HG03064 (cell line): ENCODE measurements around the gene POLR1D.

Source experiments
- ATAC-seq: cut with Tn5 transposase; IDR thresholded peaks from one replicate; pipeline ENCODE4 v1.9.1; 2021; ENCODE audit warnings: low read depth; ENCODE audit not compliant: unreplicated experiment

The POLR1D gene, protein sequence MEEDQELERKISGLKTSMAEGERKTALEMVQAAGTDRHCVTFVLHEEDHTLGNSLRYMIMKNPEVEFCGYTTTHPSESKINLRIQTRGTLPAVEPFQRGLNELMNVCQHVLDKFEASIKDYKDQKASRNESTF

DNA sequence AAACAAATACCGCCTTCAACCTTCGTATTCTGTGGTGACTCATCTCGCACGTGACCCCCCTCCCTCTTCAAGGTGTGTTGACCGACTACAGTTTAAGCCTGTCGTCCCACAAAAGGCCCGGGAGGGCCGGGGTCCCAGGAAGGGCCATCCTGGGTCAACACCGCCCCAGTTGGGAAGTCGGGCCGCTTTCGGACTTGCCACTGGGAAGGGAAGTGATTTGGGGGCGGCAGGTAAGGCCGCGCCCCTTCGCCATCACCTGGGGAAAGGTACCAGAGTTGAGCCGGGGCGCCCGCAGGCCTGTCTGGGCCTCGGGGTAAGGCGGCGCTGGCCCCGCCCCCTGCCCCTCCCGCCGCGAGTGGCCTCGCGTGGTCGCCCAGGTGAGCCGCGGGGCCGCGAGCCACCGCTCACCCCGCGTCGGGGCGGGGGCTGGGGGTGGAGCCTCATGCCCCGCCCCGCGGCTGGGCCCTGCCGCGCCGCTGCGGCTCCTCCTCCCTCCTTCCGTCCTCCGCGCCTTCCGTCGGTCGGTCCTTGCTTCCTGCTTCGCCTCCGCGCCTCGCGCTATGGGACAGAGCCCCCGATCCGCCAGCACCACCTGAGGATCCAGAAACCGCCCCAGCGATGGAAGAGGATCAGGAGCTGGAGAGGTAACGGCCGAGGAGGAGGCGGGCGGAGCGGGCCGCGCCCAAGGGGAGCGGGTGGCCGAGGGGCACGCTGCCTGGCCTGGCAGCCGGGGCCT, at the start of gene POLR1D:
TSS of gene POLR1D (plus strand) at position 527 of the 736 bp plus-strand sequence. CDS start at position 619, 92 bp downstream.
- peak; percentile 54 for ATAC-seq

DNA sequence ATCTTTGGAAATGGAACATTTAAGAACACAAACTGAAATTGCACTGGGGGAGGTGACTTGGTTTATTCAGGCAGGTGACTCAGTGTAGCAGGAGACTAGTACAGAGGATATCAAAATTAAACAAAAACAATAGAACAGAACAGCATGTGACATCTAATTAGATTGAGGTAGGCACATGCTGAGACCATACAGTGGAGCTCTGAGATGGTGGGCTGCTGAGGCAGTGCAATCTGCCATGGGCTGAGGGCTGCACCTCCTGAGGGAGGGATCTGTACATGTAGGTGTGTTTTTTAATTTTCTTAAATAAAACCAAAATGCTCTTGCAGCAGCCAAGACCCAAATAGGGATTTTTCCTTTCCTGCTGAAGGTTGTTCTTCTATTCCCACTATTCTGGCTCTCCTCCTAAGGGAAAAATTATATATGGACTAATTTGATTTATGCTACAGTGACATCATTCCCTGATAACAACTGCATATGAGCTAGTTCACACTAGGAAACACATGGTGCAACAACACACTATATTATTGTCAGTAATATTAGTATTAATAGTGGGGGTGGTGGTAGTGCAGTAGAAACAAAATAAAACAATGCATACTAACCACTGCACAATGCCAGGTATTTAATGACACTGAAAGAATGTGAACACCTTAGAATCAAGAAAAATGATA, 49.3 kb upstream of the POLR1D start:
- no peak for ATAC-seq

DNA sequence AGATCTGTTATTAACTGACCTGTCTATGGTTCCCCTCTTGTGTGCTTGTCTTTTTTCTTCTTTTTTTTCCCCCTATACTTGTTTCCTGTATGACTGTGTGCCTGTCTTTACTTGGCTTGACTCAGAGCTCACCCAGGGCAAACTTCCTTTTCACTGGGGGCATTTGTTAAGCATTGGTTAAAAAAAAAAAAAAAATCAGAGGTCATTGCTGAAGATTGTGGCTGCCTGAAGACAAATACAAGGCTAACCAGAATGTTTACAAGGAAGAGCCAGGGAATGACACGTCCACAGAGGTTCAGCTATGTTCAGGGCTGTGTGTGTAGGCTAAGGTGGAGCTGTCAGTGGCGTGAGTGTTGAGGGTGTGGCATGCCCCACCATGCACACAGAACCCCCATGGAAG, 48.4 kb upstream of the POLR1D start:
- no peak for ATAC-seq

DNA sequence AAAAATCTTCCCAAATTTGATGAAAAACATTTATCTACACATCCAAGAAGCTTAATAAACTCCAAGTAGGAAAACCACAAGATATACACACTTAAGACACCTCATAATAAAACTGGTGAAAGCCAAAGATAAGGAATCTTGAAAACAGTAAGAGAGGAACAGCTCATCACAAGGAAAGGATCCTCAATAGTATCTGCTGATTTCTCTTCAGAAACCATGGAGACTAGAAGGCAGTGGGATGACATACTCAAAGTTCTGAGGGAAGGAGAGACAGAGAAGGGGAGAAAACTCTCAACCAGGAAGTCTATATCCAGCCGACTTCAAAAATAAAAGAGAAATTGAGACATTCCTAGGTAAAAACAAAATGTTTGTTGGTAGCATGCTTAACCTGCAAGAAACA, 47.0 kb upstream of the POLR1D start:
- ATAC-seq = no peak

DNA sequence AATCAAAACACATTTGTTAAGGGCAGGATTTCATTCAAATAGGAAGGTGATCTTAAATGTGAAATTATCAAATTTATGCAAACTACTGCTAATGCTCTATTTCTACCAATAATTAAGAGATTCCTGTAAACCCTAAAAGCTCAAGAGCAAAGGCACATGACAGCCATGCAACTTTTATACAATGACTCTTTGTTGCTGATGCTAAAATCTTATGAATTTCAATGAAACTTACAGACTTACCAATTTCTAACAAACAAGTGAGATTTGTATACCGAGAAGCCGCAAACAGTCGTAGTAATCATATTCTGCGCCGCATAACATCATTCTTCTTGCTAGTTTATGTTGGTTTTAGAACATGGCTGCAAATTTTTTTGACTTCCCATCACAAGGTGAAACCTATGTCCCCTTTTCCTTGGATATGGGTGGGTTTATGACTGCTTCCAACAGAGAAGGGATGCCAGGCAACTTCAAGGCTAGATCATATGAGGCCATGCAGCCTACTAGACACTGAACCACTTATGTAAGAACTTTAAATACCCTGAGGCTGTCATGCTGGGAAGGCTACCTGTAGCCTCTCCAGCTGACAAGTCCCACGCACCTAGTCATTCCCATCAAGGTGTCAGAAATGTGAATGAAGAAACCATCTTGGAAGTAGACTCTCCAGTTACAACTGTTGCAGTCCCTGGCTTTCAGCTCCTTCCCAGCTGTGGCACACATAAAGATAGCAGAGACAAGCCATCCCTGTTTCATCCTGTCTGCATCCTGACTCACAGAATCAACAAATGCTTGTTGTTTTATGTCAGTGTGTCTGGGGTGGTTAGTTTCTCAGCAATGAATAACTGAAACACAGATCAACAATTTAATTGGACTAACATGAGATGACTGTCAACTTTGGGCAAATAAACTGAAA, 43.3 kb upstream of the POLR1D start:
- no peak for ATAC-seq

DNA sequence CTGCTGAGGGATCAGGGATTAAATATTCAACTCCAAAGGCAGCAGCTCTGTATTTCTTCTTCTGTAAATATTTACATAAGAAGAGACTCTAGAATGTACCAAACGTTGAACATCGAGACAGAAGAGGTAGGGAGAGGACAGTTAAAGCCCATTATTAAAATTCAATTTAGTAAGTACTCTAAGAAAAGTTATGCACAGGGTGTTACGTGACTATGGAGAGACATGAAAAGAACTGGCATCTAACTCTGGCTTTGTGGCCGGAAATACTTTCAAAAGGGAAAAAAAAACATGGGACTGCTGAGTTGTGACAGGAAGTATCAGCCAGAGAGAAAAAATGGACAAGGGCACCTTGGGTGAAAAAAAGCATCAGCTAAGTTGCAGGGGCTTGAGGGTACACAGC, 38.0 kb upstream of the POLR1D start:
- ATAC-seq = no peak

- ATAC-seq = no peak
Observed at GRCh38 chr13:27587095-27587746, 34.5 kb upstream of the POLR1D start.

- no peak for ATAC-seq
Observed at GRCh38 chr13:27588405-27588804, 33.3 kb upstream of the POLR1D start.

DNA sequence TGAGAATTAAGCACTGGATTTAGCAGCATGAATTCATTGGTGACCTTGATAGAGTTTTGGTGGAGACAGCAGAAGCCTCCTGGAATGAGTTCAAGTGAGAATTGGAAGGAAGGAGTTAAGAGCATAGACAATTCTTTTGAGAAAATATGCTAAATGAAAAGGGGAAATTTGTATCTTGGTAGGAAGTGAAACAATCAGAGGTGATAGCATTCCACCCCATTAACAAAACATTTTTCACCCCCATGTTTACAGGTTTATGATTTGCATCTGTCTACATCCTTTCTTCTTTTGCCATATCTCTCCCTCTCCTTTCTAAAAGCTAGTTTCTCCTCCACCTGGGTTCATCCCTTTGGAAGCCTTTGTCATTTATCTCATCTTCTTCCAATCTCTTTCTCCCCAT, 28.8 kb upstream of the POLR1D start:
- ATAC-seq = no peak

- no peak for ATAC-seq
Observed at GRCh38 chr13:27593267-27593666, 28.4 kb upstream of the POLR1D start.

GRCh38 chr13:27595055-27595811, 26.5 kb upstream of the POLR1D start:
- no peak for ATAC-seq

DNA sequence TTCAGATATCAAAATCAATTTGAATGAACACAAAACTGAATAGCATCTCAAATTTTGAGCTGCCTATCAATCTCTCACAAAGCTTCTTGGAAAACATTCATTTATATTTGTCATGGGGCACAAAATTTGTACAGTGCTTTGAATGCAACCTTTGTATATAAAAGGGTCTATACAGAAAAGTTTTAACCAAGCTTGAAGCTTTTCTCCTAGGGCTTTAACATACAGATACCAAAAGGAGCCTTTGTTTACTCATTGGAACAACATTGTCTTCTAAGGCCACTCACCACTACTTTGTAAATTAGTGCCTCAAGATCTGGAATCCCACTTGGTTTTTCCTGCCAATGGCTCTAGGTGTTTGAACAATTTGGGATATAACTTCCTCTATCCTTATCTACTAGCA, 22.6 kb upstream of the POLR1D start:
- ATAC-seq = no peak

DNA sequence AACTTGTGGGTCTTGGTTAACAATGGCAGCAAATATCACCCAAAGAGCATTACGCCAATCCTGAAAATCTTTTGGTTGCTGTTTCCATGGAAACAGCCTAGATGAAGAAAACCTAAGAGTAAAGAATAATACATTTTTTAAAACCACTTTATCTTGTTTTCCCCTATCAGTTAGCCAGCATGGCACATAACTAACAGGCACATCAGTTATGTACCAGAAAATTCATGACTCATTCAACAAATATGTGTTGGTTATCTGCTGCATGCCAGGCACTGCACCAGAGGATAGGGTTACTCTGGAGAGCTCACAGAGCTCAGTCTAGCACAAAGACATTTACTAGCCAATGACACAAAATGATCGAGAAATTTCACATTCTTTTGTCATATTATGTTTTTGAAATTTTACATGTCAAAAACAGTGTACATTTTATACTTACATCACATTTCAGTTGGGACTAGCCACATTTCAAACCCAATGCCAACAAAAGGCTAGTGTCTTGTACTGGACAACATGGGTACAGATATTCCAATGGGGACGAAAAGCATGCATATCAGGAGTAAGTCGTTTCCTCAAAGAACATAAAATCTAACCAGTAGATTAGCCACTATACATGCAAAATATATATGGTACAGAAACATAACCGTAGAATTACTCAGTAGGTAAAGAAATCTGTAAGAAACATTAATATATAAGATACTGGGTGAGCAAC, 21.7 kb upstream of the POLR1D start:
- ATAC-seq = no peak

DNA sequence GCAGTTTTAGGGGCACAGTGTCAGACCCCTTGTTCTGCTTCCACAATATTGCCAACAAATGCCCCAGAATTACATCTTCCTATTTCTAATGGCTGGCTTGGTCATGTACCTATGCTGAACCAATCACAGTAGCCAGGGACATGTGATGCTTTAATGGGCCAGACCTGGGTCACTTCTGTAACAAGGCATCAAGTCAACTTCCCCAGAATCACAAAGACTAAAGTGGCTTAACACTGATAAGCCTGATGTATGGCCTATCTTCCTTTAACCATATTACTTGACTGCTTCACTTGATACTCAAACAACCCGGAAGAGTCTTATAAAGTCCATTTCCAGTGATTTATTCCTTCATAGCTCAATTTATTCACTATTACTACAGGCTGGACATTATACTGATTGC, 21.0 kb upstream of the POLR1D start:
- no peak for ATAC-seq

DNA sequence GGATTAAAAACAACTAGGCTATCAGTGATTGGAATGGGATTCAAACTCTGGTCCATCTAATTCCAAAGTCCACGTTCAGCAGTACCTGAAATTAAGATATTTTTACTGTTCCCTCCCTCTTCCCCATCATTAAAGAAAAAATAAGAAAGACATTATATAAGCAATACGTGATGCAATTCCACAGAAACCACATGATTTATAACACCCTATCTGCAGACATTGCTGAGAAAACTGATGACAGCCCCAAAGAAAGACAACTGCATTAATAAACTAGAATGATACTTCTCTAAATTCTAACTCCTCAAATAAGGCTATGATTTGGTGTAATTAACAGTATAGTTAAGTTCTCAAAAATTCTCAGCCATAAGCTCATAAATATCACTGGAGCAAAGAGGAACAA, 20.5 kb upstream of the POLR1D start:
- ATAC-seq = no peak

- no peak for ATAC-seq
Observed at GRCh38 chr13:27601803-27602202, 19.9 kb upstream of the POLR1D start.

DNA sequence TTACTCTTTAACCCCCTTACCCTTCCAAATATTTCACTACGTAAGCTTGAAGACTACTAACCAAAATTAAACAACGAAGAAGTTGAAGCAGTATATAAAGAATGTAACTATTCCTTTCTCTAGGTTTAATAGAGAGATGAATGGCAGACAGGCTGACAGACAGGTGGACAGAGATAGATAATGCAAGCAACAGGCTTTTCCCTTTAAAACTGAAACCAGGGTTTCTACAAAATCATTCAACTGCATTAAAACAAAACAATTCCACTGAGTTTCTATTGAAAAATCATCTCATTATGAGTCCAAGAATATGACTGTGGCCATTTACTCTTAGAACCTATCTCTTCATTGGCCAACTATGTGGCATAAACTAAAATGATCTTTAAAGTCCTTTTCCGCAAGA, 16.6 kb upstream of the POLR1D start:
- no peak for ATAC-seq

- no peak for ATAC-seq
Observed at GRCh38 chr13:27605610-27606200, 16.0 kb upstream of the POLR1D start.

DNA sequence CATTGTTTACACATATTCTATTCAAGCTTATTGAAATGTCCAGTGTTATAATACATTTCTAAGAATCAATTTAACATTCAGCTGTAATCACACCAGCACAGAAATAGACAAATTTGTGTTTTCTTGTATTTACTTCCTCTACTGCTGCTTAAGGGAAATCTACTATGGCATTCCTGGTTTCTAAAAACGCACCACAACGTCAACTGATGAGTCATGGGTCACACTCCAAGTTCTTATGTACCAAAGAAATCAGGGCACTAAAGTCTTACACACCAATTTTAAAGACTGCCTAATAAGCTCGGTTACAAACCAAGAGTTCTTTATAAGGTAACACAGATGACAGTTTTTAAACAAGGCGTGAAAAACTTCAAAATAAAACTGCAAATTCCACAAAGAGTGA, 14.6 kb upstream of the POLR1D start:
- no peak for ATAC-seq
